HepG2 (cell line): ENCODE measurements around the gene TMEFF2. TPM values are rescaled to one million over a fixed set of nuclear protein-coding genes. Genes with fewer than 3 reads are reported as not detected.

Experiments used
- ARID3A ChIP-seq: IDR thresholded peaks from 2 replicates; pipeline ENCODE4 v1.6.1; 2012; ENCODE audit warnings: low read depth, low read length, improper control_type of control experiment
- BRD4 ChIP-seq: sonication (generic); formaldehyde crosslinking; IDR thresholded peaks from 2 replicates; pipeline ENCODE4 v1.4.0; 2020; ENCODE audit warnings: missing genetic modification reagents
- CBX1 ChIP-seq: IDR thresholded peaks from one replicate; pipeline ENCODE4 v1.6.1; 2016; ENCODE audit warnings: antibody characterized with exemption, low read depth
- CTCF ChIP-seq: sonication (generic); formaldehyde crosslinking; IDR thresholded peaks from 2 replicates; pipeline ENCODE4 v1.5.0; 2020; ENCODE audit warnings: mild to moderate bottlenecking, missing genetic modification reagents, moderate library complexity
- DDIT3 ChIP-seq: sonication (generic); formaldehyde crosslinking; IDR thresholded peaks from 2 replicates; pipeline ENCODE4 v1.4.0; 2020; ENCODE audit warnings: mild to moderate bottlenecking, missing genetic modification reagents
- ERF ChIP-seq: IDR thresholded peaks from 2 replicates; pipeline ENCODE4 v1.6.1; 2018; ENCODE audit warnings: missing biosample characterization, missing genetic modification reagents
- FOSL1 ChIP-seq: sonication (generic); formaldehyde crosslinking; IDR thresholded peaks from 2 replicates; pipeline ENCODE4 v1.9.0; 2021; ENCODE audit warnings: missing genetic modification reagents, borderline replicate concordance
- GTF2F1 ChIP-seq: fragments of 150-350 bp; IDR thresholded peaks from 2 replicates; pipeline ENCODE4 v1.6.1; 2014; ENCODE audit warnings: low read length
- HDAC6 ChIP-seq: fragments of 200-600 bp; sonication (generic); IDR thresholded peaks from 2 replicates; pipeline ENCODE4 v1.7.0; 2017; ENCODE audit warnings: mild to moderate bottlenecking, antibody characterized with exemption, low read length, low read depth
- KLF9 ChIP-seq: IDR thresholded peaks from 2 replicates; pipeline ENCODE4 v1.6.1; 2016; ENCODE audit warnings: low read depth
- MIER2 ChIP-seq: IDR thresholded peaks from 2 replicates; pipeline ENCODE4 v1.6.1; 2016; ENCODE audit warnings: missing biosample characterization, missing genetic modification reagents
- MLX ChIP-seq: IDR thresholded peaks from 2 replicates; pipeline ENCODE4 v1.6.1; 2016
- PCBP1 ChIP-seq: fragments of 200-400 bp; formaldehyde crosslinking; IDR thresholded peaks from 2 replicates; pipeline ENCODE4 v1.6.1; 2017; ENCODE audit warnings: mild to moderate bottlenecking, low read depth, low read length, borderline replicate concordance
- PITX1 ChIP-seq: sonication (generic); formaldehyde crosslinking; IDR thresholded peaks from 2 replicates; pipeline ENCODE4 v1.5.1; 2020; ENCODE audit warnings: mild to moderate bottlenecking, missing genetic modification reagents
- RFXAP ChIP-seq: sonication (generic); formaldehyde crosslinking; IDR thresholded peaks from 2 replicates; pipeline ENCODE4 v1.4.0; 2020; ENCODE audit warnings: missing genetic modification reagents, borderline replicate concordance
- SETDB1 ChIP-seq: sonication (generic); formaldehyde crosslinking; IDR thresholded peaks from 2 replicates; pipeline ENCODE4 v1.5.1; 2020; ENCODE audit warnings: missing genetic modification reagents, mild to moderate bottlenecking, borderline replicate concordance
- SNAPC2 ChIP-seq: sonication (generic); formaldehyde crosslinking; IDR thresholded peaks from 2 replicates; pipeline ENCODE4 v1.8.1; 2022; ENCODE audit warnings: mild to moderate bottlenecking, missing genetic modification reagents
- TMF1 ChIP-seq: sonication (generic); formaldehyde crosslinking; IDR thresholded peaks from 2 replicates; pipeline ENCODE4 v1.8.1; 2022; ENCODE audit warnings: low read depth, missing genetic modification reagents
- UBTF ChIP-seq: sonication (generic); formaldehyde crosslinking; IDR thresholded peaks from 2 replicates; pipeline ENCODE4 v1.4.0; 2020; ENCODE audit warnings: mild to moderate bottlenecking, missing genetic modification reagents
- ZNF121 ChIP-seq: sonication (generic); formaldehyde crosslinking; IDR thresholded peaks from 2 replicates; pipeline ENCODE4 v1.5.0; 2020; ENCODE audit warnings: mild to moderate bottlenecking, missing genetic modification reagents
- ZNF251 ChIP-seq: sonication (generic); formaldehyde crosslinking; IDR thresholded peaks from 2 replicates; pipeline ENCODE4 v1.9.0; 2021; ENCODE audit warnings: mild to moderate bottlenecking, missing genetic modification reagents
- ZNF367 ChIP-seq: sonication (generic); formaldehyde crosslinking; IDR thresholded peaks from 2 replicates; pipeline ENCODE4 v1.4.0; 2020; ENCODE audit warnings: missing genetic modification reagents, borderline replicate concordance
- ZNF569 ChIP-seq: sonication (generic); formaldehyde crosslinking; IDR thresholded peaks from 2 replicates; pipeline ENCODE4 v1.5.0; 2020; ENCODE audit warnings: mild to moderate bottlenecking, missing genetic modification reagents, moderate library complexity, borderline replicate concordance
- ZNF607 ChIP-seq: sonication (generic); formaldehyde crosslinking; IDR thresholded peaks from 2 replicates; pipeline ENCODE4 v1.5.1; 2020; ENCODE audit warnings: missing genetic modification reagents, mild to moderate bottlenecking, borderline replicate concordance
- ZNF678 ChIP-seq: sonication (generic); formaldehyde crosslinking; IDR thresholded peaks from 2 replicates; pipeline ENCODE4 v1.4.0; 2020; ENCODE audit warnings: mild to moderate bottlenecking, missing genetic modification reagents
- ZSCAN9 ChIP-seq: IDR thresholded peaks from 2 replicates; pipeline ENCODE4 v1.6.1; 2016; ENCODE audit warnings: borderline replicate concordance
- polyA plus RNA-seq, 8 experiments: library from polyadenylated mRNA; depleted of rRNA in 3 of 8; stranded (reverse) in 7 of 8; unstranded in 1 of 8; fragments of >200 nt; fragmentation: Illumina TruSeq in 4 of 8; extraction: Trizol in 4 of 8; gene quantifications; 2 replicates each; pipeline versions ENCODE4 v1.2.1 to v1.2.3, GENCODE V29; 2011 to 2016; ENCODE audit warnings: low read depth in 4 of 8, missing spikeins in 1 of 8, mixed read lengths in 1 of 8; ENCODE audit not compliant: insufficient read depth in 1 of 8
- total RNA-seq, 5 experiments: library from RNA; depleted of rRNA; stranded (reverse); fragments of >200 nt; fragmentation: Illumina TruSeq; extraction: Trizol; gene quantifications; 2 replicates each; pipeline ENCODE4 v1.2.3, GENCODE V29; 2016; ENCODE audit warnings: low read depth in 1 of 5

TMEFF2 gene
- total and polyA plus RNA-seq, 2 of the 13 experiments (the other 11 are each of a cell fraction or from before 2014, with no cell fraction given), result not detected

- TF ChIP-seq DDIT3 (CRISPR knock-in tag) (no peak), ZNF251 (no peak), MLX (CRISPR knock-in tag) (no peak), GTF2F1 (no peak), RFXAP (no peak), TMF1 (no peak), BRD4 (CRISPR knock-in tag) (no peak), PCBP1 (no peak), ZSCAN9 (CRISPR knock-in tag) (no peak), SNAPC2 (CRISPR knock-in tag) (no peak), CBX1 (no peak), ZNF121 (CRISPR knock-in tag) (no peak), ZNF569 (CRISPR knock-in tag) (no peak), UBTF (CRISPR knock-in tag) (no peak), KLF9 (CRISPR knock-in tag) (no peak), CTCF (CRISPR knock-in tag) (peak; percentile 89), ZNF607 (no peak), ARID3A (no peak; the same call in 1 of the 2 replicates), HDAC6 (no peak), ZNF678 (CRISPR knock-in tag) (no peak), SETDB1 (no peak), MIER2 (CRISPR knock-in tag) (0 out of 2 replicates have a peak, but pooled peaks have one; percentile 39), ERF (CRISPR knock-in tag) (0 out of 2 replicates have a peak, but pooled peaks have one; percentile 31), PITX1 (CRISPR knock-in tag) (no peak), FOSL1 (CRISPR knock-in tag) (no peak), ZNF367 (no peak)
Measured at GRCh38 chr2:192162392-192163042, 32.2 kb downstream of the TMEFF2 start (continued).
